HG03460 (cell line): ENCODE results near the gene TSPAN7.

Experiments used
- ATAC-seq: cut with Tn5 transposase; IDR thresholded peaks from one replicate; pipeline ENCODE4 v1.9.1; 2021; ENCODE audit not compliant: unreplicated experiment

The TSPAN7 gene, protein sequence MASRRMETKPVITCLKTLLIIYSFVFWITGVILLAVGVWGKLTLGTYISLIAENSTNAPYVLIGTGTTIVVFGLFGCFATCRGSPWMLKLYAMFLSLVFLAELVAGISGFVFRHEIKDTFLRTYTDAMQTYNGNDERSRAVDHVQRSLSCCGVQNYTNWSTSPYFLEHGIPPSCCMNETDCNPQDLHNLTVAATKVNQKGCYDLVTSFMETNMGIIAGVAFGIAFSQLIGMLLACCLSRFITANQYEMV

DNA sequence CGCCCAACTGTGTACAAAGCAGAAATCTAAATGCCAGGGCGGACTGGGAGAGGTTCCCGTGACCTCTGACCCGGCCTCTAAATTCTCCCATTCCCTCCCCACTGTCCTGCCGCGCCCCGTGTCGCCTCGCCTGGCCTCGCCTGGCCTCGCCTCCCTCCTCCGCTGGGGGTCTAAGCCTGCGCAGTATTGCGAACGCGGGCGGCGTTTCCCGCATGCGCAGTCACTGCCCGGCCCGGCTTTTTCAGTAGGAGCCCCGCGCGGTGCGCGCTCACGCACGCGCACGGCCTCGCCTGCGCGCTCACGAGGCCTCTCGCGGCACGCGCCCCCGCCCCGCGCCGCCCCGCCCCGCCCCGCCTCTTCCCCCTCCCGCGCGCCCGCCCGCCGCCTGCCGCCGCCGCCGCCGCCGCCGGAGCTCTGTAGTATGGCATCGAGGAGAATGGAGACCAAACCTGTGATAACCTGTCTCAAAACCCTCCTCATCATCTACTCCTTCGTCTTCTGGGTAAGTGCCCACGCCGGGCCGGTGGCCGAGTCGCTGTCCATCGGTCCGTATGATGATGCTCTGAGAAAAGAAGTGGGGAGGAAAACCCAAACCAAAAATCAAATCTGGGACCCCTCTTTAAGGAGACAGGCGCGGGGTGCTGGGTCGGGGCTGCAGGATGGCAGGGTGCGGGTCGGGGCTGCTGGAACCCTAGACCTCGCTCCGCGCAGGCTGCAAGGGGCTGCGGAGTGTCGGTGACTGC, at the start of gene TSPAN7:
TSS of gene TSPAN7 (plus strand) at position 417 of the 743 bp plus-strand sequence. CDS start at position 422, 5 bp downstream.
- peak; percentile 54 for ATAC-seq

DNA sequence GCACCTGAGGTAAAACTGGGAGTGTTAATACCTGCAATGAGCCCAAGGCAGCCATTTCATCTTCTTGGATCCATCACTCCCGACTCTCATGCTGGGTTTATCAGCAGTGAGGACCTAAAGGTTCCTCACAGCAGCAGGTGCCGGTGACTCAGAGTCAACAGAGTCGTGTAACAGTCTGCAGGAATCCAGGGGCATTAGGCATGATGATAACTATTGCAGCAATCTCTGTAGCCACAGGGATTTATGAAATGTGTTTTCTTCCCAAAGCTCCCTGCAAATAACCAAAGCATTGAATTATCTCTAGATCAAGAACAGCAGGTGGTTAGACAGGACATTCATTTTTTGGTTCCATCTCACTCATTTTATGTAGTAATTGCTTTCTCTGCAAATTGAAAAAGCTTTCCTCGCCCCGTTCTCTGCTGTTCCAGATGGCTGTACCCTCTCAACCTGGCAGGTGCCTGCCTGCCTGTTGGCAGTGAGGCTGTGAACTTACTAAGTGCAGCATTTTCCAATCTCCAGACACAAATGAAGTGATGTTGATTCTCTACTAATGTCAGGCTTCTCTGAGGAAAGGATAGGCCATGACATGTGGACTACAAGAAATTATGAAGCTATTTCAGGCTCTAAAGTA, 48.1 kb upstream of the TSPAN7 start:
- ATAC-seq, result no peak

DNA sequence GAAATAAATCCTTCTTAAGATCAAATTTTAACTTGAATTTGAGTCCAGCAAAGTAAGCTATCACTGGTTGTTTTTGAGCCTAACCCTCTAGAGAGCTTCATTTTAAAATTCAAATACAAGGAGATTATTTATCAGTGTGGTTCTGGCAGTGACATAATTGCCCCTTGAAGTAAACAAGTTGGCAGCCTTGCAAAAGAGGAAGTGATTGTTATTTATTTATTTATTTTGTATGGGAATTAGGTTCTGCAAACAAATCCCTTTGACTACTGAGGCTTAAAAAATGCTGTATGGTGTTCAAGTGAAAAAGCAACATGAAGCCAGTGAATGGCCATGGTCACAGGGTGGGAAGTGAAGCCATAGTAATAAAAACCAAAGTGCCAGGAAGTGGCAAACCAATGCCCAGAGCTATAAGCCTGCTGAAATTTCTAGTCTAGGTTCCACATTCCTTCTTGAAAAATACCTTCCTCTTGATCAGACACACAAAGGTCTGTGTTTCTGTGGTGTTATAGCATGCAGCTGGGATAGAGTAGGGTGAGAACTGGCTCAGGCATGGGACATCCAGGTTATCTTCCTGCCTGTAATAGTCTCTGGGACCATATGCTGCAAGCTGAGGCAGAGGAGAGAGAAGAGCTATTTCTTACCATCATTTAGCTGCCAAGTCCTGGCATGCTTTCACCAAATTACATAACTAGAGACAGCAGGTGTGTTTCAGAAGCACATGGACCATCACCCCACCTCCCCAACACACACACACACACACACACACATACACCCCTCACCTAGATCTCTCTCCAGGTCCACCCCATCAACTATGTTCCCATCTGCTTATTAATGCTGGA, 47.1 kb upstream of the TSPAN7 start:
- no peak for ATAC-seq

DNA sequence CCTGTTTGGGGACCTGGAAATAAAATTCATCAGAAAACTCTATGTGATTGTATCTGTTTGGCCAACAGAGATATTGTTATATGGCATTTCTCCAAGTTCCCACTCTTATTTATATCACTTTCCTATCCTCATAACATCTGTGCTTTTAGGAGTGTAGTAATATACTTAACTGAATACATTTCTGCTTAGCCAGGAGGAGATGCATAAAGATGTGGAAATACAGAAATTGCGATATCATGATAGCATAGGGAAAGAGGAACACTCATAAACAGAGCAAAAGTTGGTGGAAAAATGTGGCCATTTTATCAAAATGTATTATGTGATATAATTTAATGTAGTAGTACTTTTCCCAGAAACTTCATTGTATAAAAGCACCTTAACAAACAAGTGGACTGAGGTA, 46.1 kb upstream of the TSPAN7 start:
- no peak for ATAC-seq

DNA sequence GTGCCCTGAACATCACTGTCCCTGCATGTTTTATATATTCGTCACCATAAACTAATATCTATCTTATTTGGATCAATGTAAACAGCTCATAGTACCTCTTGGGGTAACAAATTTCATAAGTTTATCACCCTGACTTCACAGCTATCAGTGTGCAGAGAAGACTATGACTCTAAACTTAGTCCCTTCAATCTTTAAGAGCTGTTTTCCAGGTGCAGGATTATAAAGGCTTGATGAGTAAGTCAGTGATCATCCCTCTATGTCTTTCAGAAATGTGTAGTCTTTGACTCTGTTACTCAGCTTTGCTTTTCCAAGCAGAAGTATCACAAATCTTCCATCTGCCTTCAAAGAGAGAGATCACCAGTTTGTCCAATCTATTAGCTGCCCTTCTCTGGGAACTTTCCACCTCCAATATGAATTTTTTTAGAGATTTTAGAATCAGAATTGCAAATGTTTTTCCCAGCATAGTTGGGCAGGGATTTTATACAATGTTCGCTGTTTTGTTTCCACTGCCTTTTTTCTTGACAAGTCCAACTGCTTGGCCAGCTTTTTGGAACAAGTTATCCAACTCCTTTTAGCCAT, 45.1 kb upstream of the TSPAN7 start:
- no peak for ATAC-seq

DNA sequence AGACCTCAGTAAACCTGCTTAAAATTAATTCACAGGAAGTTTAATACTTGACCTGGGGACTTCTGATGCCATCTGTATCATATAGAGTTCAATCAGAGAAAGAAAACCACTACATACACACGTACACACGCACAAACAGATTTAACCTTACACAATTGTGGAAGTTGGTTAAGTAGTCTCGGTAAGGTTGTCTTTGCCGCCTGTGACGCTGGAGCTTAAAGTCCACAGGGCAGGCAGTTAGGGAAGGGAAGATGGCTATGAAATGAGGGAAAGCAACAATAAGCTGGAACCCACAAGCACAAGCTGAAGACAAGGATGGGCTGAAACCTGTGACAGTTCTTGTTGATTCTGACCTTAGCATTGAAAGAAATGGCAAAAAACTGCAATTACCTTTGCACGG, 41.7 kb upstream of the TSPAN7 start:
- no peak for ATAC-seq

DNA sequence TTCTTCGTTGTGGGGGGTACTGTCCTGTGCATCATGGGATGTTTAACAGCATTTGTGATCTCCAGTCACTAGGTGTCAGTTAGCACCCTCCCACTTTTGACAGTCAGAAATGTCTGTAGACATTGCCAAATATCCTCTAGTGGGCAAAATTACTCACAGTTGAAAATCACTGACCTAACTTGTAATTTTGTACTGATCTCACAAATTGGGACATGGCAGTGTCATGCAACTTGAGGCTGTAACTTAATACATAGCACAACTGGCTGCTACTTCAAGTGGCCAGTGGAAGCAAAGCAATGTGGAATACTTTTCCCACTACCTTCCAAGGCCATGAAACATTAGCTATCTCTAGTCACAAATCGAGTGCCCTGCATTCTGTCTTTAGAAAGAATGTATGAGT, 23.2 kb upstream of the TSPAN7 start:
- ATAC-seq, result no peak

DNA sequence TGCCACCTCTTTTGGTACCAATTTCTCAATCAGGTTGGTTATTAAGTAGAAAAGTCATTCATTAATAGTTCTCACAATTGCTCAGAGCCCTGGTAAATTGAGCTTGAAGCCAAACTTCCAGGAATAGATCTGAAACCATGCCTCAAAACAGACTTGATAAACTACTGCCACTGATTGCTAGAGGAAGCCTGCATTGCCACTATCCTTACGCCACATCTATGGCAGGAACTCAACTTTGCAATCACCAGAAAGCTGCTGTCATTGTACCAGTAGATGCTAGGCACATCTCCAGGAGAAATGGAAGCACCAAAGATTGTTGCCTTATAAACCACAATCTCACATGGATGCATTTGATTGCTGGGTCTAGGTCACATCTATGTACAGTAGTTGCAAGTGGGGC, 21.6 kb upstream of the TSPAN7 start:
- no peak for ATAC-seq

DNA sequence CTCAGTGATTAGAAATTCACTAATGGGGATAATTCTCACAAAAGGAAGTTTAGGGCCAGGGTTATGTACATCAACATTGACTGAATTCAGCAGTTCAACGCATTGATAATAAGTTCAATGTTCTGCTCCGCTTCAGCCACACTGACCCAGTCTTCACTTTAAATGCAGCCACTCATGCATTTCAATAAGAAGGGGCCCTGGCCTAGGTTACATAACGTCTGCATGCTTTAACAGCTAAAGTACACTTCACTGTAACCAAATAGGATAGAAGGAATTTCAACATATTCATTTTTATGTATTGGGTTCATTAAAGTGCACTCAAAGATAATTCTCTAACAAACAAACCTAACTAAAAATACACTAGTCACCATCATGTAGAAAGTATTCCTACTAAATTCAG, 12.8 kb upstream of the TSPAN7 start:
- ATAC-seq, result no peak

DNA sequence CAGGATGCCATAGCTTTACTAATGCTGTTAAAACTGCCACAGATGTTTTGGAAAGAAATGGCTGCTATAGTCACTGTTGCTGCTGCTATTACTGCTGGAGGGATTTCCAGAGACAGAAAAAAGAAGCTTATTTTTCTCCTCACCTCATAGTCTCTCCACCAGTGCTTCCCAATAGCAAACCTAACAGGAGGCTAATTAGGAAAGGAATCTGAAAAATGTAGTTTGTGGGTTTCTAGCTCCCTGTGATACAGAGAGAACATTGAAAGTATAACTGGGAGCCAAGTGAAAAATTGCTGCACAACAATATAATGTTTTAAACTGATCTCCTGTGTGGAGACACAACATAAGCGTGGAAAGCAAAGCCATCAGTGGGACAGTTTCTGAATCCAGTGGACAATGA, 8.6 kb upstream of the TSPAN7 start:
- no peak for ATAC-seq

DNA sequence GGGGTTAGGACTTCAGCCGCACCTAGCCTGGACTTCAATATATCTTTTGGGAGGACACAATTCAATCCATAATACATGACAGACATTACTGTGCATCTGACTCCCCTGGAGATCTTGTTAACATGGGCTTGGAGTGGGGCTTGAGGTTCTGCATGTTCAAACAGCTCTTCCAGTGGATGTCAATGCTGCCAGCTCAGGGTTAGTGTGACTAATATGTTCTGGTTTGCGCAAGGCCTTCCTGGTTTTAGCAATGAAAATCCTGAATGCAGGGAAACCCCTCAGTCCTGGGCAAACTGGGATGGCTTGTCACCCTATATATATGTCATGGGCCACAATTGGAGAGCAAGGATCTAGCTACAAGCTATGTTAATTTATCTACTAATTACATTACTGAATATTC, 2.7 kb upstream of the TSPAN7 start:
- ATAC-seq, result no peak

DNA sequence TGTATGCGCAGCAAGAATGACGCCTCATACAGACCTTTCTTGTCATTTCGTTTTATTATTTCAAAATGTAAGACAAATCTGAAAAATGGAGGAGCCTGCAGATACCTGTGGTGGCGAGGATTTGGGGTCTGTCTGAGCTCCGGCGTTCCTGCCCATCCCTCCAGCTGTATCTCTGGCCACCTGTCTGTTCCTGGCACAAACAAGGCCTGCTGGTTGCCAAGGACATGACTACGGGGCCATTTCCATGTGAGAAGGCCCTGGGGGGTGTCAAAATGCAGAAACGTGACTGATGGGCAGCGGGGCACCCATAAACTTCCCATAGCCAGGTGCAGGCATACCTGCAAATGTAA, 591 bp upstream of the TSPAN7 start:
- no peak for ATAC-seq

DNA sequence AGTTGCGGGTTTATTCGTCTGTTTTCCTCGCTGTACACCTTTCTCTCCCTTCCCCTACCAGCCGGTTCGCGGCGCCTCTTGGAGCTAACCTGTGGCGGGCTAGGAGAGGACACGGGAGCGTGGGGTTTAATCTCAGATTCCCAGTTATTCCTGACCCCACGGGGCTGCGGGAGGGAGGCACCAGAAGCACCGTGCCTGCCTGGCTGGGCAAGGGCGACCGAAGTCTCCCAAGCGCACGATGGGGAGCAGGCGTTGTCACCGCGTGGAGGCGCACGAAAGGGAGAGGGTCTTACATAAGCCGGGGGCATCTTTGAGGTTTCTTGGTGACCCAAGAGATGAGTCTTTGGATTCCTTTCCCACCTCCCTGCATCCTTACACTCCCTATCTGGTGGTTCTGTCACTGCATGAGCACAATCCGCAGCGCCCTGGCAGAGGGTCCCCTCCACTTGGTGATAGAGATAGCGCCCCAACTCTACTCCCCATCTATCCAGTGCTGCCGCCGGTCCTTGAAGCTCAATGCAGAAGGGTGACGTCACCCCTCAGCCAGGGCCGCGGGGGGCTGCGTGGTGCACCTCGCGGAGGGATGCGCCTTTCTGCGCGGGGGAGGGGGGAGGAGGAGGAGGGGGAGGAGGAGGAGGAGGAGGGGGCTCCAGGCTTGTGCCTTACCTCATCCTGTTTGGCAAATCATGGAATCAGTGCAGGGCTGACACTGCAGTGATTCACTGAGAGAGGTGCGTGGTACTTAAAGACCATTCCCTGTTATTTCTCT, 793 bp downstream of the TSPAN7 start:
- no peak for ATAC-seq

DNA sequence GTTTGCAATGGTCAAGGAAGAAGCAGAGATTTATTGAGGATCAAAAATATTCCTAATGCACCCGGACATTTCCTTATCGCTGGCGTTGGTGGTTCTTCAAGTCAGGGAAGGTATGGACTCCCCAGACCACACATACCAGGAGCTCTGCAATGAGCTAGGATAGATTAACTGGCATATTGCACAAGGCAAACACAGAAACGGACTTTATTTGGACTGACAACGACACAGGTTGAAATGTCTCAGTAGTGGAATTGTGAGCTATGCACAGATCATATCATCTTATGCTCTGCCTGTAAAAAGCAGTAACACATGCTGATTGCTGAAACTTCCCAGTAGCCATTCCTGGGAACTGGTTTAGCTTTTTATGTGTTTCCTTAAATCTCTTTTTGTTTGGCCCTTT, 1.7 kb downstream of the TSPAN7 start:
- ATAC-seq, result no peak

DNA sequence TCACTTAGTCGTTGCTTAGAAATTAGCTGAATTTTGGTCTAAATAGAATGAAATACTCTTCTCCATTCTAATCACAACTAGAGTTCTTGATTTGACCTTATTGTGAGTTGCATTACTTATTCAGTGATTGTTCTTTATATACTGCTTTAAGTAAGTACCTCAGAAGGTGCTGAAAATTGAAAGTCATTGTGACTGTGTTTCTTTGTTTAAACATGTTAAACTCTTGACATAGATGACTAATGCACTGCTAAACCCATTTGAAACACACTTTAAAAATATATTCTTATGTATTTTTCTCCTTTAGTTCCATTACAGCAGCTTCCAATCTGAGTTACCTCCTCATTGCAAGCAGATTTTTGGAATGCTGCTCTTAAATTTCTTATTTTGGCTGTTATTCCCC, 9.1 kb downstream of the TSPAN7 start:
- ATAC-seq, result no peak

DNA sequence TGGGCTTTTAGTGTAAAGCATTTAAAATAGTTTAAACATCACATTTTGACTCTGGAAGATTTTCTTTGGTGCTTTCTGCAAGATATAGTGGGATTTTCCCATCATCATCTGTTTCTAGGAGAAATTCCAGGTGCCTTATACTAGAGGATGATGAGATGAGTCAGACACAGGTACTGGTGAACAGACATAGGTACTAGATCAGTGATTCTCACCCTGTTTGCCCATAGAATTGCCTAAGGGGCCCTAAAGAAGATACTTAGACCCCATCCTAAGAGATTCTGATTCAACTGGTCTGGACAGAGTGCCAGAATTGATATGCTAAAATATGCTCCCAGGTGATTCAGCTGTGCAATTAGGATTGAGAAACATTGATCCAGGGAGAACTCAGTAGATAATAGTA, 9.7 kb downstream of the TSPAN7 start:
- ATAC-seq, result no peak

DNA sequence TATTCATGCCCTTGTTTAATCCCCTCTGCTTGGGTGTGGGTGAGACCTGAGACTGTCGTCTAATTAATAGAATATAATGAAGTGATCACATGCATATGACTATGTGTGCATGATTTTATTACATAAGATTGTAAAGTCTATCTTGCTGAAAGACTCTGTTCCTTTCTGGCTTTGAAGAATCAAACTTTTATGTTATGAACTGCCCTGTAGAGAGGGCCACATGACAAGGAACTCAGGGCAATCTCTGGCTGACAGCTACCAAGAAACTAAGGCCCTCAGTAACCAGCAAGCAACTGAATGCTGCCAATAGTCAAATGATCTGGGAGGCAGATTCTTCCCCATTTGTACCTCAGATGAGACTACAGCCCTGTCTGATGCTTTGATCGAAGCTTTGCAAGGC, 13.5 kb downstream of the TSPAN7 start:
- no peak for ATAC-seq

DNA sequence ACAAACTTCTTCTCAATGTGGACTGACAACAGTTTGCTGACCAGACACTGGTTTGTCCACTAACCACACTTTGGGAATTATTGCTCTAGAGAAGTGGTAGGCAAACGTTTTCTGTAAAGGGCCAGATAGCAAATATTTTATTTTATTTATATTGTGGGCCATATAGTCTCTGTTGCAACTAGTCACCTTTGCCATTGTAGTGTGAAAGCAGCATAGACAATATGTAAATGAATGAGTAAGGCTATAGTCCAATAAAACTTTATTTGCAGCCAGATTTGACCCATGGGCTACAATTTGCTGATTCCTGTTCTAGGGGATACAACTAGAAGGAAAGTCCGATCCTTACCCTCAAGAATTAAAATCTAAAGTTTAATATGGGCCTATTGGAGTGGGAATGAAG, 14.5 kb downstream of the TSPAN7 start:
- no peak for ATAC-seq

DNA sequence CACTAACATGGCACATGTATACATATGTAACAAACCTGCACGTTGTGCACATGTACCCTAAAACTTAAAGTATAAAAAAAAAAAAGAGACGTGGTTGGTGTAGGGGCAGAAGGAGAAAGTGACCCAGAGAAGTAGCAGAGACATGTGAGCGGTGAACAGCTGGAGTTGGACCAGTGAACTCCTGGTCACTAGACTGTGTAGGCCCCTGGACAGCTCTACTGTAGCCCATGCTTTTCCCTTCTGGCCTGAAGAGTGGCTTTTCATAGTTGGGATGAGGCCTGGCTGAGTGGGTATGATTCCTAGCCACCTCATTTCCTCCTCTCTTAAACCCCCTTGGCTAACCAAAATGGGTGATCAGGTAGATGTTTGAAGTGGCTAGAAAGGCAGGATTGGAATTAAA, 16.4 kb downstream of the TSPAN7 start:
- no peak for ATAC-seq

DNA sequence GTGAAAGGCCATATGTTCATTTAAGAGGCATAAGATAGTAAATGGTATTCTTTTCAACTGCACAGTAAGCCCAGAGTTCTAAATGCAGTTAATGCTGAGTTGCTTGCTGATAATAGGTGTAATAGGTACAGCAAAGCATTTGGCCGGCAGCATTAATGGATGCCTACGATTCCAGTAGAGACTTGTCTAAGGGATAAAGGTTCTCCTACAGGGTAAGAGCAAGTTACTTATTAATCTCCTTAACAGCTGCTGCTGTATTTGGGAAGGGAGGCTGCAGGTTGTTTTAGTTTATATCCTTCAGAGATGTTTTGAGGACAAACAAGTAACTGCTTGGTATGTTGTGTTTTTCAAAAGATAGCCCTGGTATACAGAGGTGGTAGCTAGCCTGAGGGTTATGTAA, 16.8 kb downstream of the TSPAN7 start:
- ATAC-seq, result no peak

DNA sequence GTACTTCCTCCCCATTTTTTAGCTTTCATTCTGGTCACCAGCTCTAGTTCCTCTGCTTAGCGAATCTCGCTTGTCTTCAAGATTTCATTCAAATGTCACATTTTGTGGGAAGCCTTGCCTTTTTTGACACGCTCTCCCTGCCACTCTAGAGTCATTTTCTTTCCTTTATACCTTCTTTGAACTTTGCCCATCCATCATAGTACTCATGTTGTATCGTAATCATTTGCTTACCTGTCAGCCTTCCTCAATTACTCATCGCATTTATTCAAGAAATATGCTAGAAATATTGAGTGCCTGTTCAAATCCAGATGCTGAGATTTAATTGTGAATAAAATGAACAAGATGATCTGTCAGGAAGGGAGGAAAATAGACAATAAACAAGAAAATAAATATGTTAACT, 21.8 kb downstream of the TSPAN7 start:
- ATAC-seq, result no peak
